Lower leg skin (tissue), 4 donors: Measurements from ENCODE around the gene TMEM115. TPM values are rescaled to one million over a fixed set of nuclear protein-coding genes. Genes with fewer than 3 reads are reported as not detected.

ENCODE experiments used
- DNase-seq, 2 donors: peaks; one replicate each; pipeline ENCODE4 v3.0.0-alpha.2; 2019; ENCODE audit warnings: low spot score in 2 of 2
- H3K4me3 ChIP-seq: fragments of 200-600 bp; sonication (generic); 2 replicates; pipeline ENCODE4 v1.5.1; 2017; ENCODE audit warnings: mild to moderate bottlenecking, low read depth; ENCODE audit not compliant: poor library complexity, severe bottlenecking
- POLR2A ChIP-seq, 2 donors: fragments of 450-650 bp; IDR thresholded peaks; one replicate each; pipeline ENCODE4 v1.6.1; 2016 to 2017; ENCODE audit warnings: antibody characterized with exemption in 2 of 2, mild to moderate bottlenecking in 1 of 2, moderate library complexity in 1 of 2
- WGBS, 2 donors: methylation state at CpG; one replicate each; pipeline ENCODE4 v1.1.5; 2018; 5-methylcytosine and 5-hydroxymethylcytosine counted together
- intact Hi-C: fragments of 100-400 bp; cut with DNase I; formaldehyde crosslinking; loops from one replicate; pipeline ENCODE4 v1.15.0; 2023; ENCODE audit warnings: low total_unique reads
- total RNA-seq, 4 donors: library from RNA; depleted of rRNA; stranded (reverse); fragments of >200 nt; gene quantifications; one replicate each; pipeline ENCODE4 v1.1.0, GENCODE V29; 2016
- TF ChIP-seq, protein P1 (sequence below), 3 donors: fragments of 450-650 bp; IDR thresholded peaks; one replicate each; pipeline ENCODE4 v1.5.1; 2016; ENCODE audit warnings: antibody characterized with exemption in 3 of 3, mild to moderate bottlenecking in 3 of 3, moderate library complexity in 2 of 3

TMEM115 gene
- total RNA-seq, 4 donors from 2014 or later = 90.5 to 92.7 (median 92.4) TPM

DNA sequence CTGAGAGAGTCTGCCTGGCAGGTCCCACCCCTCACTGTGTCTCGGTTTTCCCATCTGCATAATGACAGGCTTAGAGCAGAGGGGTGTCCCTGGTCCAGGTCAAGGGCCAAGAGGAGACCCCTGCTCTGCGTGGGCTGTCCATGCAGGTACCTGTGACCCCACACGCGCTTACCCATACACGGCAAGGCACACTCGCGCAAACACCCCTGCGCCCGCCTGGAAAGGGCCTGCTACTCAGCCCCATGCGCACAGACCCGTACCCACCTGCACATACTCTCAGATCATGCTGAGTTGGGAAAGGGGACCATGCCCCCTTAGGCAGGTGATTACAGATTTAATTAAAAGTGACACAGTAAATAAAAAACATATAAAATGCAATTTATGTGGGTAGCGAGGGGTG is 23.4 kb upstream of the TMEM115 start:
- TF ChIP-seq POLR2A (IDR thresholded peaks at IDR 0.05) = no peak
- TF ChIP-seq, protein P1, sequence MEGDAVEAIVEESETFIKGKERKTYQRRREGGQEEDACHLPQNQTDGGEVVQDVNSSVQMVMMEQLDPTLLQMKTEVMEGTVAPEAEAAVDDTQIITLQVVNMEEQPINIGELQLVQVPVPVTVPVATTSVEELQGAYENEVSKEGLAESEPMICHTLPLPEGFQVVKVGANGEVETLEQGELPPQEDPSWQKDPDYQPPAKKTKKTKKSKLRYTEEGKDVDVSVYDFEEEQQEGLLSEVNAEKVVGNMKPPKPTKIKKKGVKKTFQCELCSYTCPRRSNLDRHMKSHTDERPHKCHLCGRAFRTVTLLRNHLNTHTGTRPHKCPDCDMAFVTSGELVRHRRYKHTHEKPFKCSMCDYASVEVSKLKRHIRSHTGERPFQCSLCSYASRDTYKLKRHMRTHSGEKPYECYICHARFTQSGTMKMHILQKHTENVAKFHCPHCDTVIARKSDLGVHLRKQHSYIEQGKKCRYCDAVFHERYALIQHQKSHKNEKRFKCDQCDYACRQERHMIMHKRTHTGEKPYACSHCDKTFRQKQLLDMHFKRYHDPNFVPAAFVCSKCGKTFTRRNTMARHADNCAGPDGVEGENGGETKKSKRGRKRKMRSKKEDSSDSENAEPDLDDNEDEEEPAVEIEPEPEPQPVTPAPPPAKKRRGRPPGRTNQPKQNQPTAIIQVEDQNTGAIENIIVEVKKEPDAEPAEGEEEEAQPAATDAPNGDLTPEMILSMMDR (IDR thresholded peaks at IDR 0.05) = no peak
- no peak overlapping the region for H3K4me3 ChIP-seq
- DNase-seq = no peak
- 91% methylated on average over 12 of the region's 12 CpGs for WGBS, 2 donors
- intact Hi-C loops = no loop called here

DNA sequence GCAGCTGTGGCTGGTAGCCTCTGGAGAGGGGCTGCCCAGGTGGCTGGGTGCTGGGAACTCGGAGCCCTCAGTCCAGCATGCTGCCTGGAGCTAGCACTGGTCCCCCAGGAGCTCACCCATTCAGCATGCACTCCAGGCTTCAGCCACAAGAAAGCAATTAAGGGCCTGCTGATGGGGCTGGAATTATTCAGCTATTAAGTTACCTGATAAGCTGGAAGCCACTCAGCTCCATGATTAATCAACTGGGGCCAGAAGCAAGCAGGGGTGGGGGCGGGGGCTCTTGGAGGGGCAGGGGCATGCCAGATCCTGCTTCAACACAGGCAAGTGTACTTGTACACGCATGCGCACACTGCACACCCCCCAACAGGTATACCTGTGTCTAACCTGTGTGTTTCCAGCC is 22.1 kb upstream of the TMEM115 start:
- 77 to 79% methylated on average over 2 to 4 of the region's 4 CpGs for WGBS, 2 donors
- no peak overlapping the region for H3K4me3 ChIP-seq
- intact Hi-C loops = no loop called here

DNA sequence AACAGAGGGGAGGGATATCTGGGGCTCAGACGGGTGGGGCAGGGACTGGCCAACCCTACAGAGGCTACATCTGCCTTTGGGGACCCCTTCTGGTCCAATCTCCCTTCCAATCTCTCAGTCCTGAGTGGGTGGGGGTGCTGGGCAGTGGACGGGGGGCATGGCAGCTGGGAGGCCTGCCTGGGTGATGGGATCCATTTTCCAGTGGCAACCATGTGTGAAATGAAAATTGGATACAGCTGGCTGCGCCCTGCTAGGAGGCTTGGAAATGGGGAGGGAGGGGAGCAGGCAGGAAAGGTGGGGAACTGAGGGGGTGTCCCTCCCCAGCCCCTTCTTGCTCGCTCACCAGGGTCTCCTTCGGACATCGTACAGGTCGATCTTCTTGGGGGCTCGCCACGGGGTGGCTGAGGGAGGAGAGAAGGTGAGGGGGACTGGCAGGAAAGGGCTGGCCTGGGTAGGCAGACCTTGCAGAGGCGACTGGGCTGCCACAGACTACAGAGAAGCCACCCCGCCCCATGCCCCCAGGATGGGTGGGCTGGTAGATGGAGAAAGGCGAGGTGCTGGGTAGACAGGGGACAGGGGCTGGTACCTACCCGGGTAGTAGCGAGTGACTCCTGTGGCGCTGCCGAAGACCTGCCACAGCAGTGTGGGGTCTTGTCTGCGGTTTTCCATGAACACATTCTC is 21.2 kb upstream of the TMEM115 start:
- WGBS, 2 donors = 84 to 85% methylated on average over 17 of the region's 17 CpGs
- DNase-seq = no peak
- H3K4me3 ChIP-seq = no peak overlapping the region
- intact Hi-C loops = no loop called here
- TF ChIP-seq, protein P1 (IDR thresholded peaks at IDR 0.05) = no peak
- TF ChIP-seq POLR2A (IDR thresholded peaks at IDR 0.05) = no peak

More for the DNA sequence above, 22.1 kb upstream of the TMEM115 start:
- no peak for TF ChIP-seq POLR2A (IDR thresholded peaks at IDR 0.05)
- TF ChIP-seq, protein P1 (IDR thresholded peaks at IDR 0.05) = no peak
- no peak for DNase-seq

DNA sequence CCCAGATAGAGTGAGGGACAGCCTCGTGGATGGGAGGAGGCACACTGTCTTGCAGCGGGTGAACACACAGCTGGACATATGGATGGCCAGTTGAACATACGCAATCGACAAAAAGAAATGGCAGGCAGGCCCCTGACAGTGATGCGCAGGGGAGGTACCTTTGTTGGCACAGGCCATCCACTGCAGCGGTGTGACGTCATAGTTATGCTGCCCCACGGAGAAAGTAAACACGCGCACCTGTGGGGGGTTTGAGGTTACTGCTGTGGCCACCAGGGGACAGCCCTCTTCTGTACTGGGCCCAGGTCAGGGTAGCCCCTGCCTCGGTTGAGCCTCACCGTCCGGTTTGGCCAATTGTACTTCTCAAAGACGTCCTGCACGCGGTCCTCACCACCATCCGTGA is 19.4 kb upstream of the TMEM115 start:
- DNase-seq = no peak
- intact Hi-C loops = no loop called here
- no peak overlapping the region for H3K4me3 ChIP-seq
- no peak for TF ChIP-seq POLR2A (IDR thresholded peaks at IDR 0.05)
- TF ChIP-seq, protein P1 (IDR thresholded peaks at IDR 0.05) = no peak
- 84 to 90% methylated on average over 17 of the region's 17 CpGs for WGBS, 2 donors

DNA sequence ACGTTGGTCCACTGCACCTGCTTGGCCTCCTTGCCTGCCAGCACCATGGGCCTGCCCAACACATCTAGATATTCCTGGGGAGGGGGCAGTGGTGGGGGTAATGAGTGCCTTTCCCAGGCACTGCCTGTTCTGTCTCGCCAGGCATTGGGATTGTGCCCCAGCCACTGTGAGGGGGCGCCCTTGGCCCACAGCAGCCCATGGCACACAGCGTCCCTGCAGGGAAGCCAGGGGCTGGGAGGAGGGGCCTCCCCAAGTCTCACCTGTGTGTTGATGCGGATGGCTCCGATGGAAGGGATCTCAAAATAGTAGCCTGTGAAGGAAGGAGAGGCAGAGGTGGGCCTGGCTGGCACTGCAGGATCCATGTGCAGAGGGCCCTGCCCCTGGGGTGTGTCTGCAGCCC is 18.7 kb upstream of the TMEM115 start:
- TF ChIP-seq, protein P1 (IDR thresholded peaks at IDR 0.05) = no peak
- TF ChIP-seq POLR2A (IDR thresholded peaks at IDR 0.05) = no peak
- no peak overlapping the region for H3K4me3 ChIP-seq
- 83 to 86% methylated on average over 6 of the region's 6 CpGs for WGBS, 2 donors
- intact Hi-C loops = no loop called here
- no peak for DNase-seq
